Mucosa of rectum (tissue), 2 donors: ENCODE results near the gene RBKS.

Experiments used
- H3K27ac ChIP-seq, 2 donors: one replicate each; pipeline ENCODE4 v1.7.0; 2013; ENCODE audit warnings: inconsistent platforms in 2 of 2, low read depth in 2 of 2, low read length in 2 of 2
- H3K27me3 ChIP-seq, 2 donors: one replicate each; pipeline ENCODE4 v1.7.0; 2013; ENCODE audit warnings: low read length in 2 of 2; ENCODE audit not compliant: control insufficient read depth in 2 of 2, insufficient read depth in 2 of 2
- H3K36me3 ChIP-seq, 2 donors: one replicate each; pipeline ENCODE4 v1.7.0; 2013; ENCODE audit warnings: low read length in 2 of 2; ENCODE audit not compliant: control insufficient read depth in 2 of 2, insufficient read depth in 2 of 2
- H3K4me1 ChIP-seq, 2 donors: one replicate each; pipeline ENCODE4 v1.7.0; 2013; ENCODE audit warnings: low read length in 2 of 2, mild to moderate bottlenecking in 1 of 2; ENCODE audit not compliant: control insufficient read depth in 2 of 2, insufficient read depth in 2 of 2
- H3K4me3 ChIP-seq, 2 donors: one replicate each; pipeline ENCODE4 v1.7.0; 2013; ENCODE audit warnings: low read length in 2 of 2
- H3K9ac ChIP-seq, 2 donors: one replicate each; pipeline ENCODE4 v1.7.0; 2013; ENCODE audit warnings: low read length in 2 of 2, low read depth in 1 of 2, mild to moderate bottlenecking in 1 of 2
- H3K9me3 ChIP-seq, 2 donors: one replicate each; pipeline ENCODE4 v1.7.0; 2013; ENCODE audit warnings: low read length in 2 of 2; ENCODE audit not compliant: control insufficient read depth in 2 of 2
- donor health status: healthy.
- donor health status: Normal muscosa, but diverticular disease.

Gene RBKS

DNA sequence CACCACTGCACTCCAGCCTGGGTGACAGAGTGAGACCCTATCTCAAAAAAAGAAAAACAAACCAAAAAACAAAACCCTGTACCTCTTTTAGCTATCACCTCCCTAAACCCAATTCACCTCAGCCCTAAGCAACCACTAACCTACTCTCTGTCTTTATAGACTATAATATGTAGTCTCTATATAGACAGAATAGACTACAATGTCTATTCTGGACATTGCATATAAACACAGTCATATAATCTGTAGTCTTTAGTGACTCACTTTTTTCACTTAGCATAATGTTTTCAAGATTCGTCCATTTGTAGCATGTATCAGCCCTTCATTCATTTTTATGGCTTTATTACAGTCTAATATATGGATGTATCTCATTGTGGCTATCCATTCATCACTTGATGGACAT is 155.9 kb downstream of the RBKS start:
- Histone ChIP-seq H3K27ac (no peak overlapping the region), H3K4me3 (no peak overlapping the region), H3K9ac (no peak overlapping the region), H3K27me3 (no peaks in the 10 kb centered on the region), H3K9me3 (no peaks in the 10 kb centered on the region), H3K4me1 (peaks cover 2 to 12% of the 10 kb centered on the region in 2 donors), H3K36me3 (no peaks in the 10 kb centered on the region)
